ENCODE measurements around the gene NSD1.
A peak's percentile ranks its signal among the peaks of the same experiment; 100 is the strongest.

NSD1 gene

GRCh38 chr5:177311723-177312648, 178.4 kb downstream of the NSD1 start, which contains the start of gene MXD3:
MXD3 (minus strand) TSS chr5:177311898; CDS start chr5:177311830, 68 bp downstream.
- DNase-seq = peak; percentile 95

- DNase-seq = no peak
These were observed 179.1 kb downstream of the NSD1 start for GRCh38 chr5:177312649-177313181.

GRCh38 chr5:177313561-177314259, 180.1 kb downstream of the NSD1 start:
- DNase-seq = no peak

GRCh38 chr5:177314376-177315342, 181.1 kb downstream of the NSD1 start:
- DNase-seq = no peak

GRCh38 chr5:177315411-177315810, 181.8 kb downstream of the NSD1 start:
- DNase-seq = no peak

- no peak for DNase-seq
These were observed 182.4 kb downstream of the NSD1 start for GRCh38 chr5:177316005-177316404.

GRCh38 chr5:177317959-177318377, 184.4 kb downstream of the NSD1 start:
- DNase-seq = peak; percentile 71

- no peak for DNase-seq
These were observed 186.5 kb downstream of the NSD1 start for GRCh38 chr5:177319913-177320588.

GRCh38 chr5:177320879-177321278, 187.3 kb downstream of the NSD1 start:
- DNase-seq = no peak

- no peak for DNase-seq
These were observed 192.4 kb downstream of the NSD1 start for GRCh38 chr5:177325868-177326381.

- no peak for DNase-seq
These were observed 194.3 kb downstream of the NSD1 start for GRCh38 chr5:177327539-177328522.

GRCh38 chr5:177328545-177329231, 195.1 kb downstream of the NSD1 start:
- no peak for DNase-seq

GRCh38 chr5:177329883-177330282, 196.3 kb downstream of the NSD1 start:
- no peak for DNase-seq

GRCh38 chr5:177330991-177331842, 197.6 kb downstream of the NSD1 start:
- DNase-seq = no peak

- DNase-seq = no peak
These were observed 198.7 kb downstream of the NSD1 start for GRCh38 chr5:177332031-177332895.

- DNase-seq = no peak
These were observed 199.3 kb downstream of the NSD1 start for GRCh38 chr5:177332896-177333260.

- DNase-seq = no peak
These were observed 200.0 kb downstream of the NSD1 start for GRCh38 chr5:177333420-177334154.
